NCI-H446 treated with DMSO at 0.1 percent for 48 hours (cell line): ENCODE results near the gene NAT10.
A peak's percentile ranks its signal among the peaks of the same experiment; 100 is the strongest.

Source experiments
- DNase-seq: peaks from one replicate; lab custom pipeline; 2025; lab: John Stamatoyannopoulos, UW

Gene NAT10

GRCh38 chr11:34189191-34189590 lies 83.8 kb downstream of the NAT10 start:
- DNase-seq = no peak

- no peak for DNase-seq
These were observed 85.0 kb downstream of the NAT10 start for GRCh38 chr11:34190192-34191139.

GRCh38 chr11:34191578-34191977 lies 86.1 kb downstream of the NAT10 start:
- no peak for DNase-seq

DNA sequence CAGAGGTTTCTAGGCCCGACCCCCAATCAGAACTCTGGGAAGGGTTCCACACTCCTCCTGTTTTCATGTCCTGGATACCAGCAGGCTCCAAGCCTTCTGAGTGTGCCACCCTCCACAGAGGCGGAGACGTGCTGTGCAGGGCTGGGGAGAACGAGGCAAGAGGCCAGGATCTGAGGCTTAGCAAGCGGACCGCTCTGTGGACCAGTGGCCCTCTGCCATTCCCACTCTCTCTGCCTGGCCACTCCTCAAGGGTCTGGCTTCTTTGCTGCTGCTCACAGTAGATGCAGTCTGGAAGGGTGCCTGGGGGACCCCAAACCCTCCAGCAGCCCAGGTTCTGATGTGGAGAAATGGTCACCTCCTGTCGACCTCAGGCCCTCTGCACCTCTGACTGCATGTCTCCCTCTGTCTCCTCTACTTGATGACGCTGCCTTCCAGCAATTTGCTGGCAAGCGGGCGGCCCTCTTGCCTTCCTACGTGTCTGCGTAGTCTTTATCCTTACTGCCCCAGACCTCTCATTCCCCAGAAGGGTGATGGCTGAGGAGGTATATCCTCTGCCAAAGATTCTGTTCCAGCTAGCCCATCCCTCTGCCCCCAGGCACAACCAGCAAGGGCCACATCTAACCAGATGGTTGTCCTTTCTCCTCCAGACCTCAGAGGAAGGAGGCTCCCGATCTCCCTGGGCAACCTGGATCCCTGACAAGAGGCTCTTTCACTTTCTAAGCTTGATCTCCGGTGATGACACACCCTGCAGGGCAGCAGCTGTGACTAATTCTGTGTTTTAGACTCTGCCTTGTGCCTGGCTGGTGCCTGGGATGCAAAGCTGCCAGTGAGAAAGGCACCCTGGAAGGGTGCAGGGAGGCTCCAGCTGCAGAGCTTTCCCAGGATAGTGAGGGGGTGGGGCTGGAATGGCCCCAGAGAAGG lies 87.3 kb downstream of the NAT10 start:
- DNase-seq = peak; percentile 98

GRCh38 chr11:34194576-34195335 lies 89.3 kb downstream of the NAT10 start:
- no peak for DNase-seq
